OCI-LY3 (cell line): ENCODE results near the gene CAMK2G.

Experiments used
- H2AFZ ChIP-seq: fragments of 200-600, 300-600 bp; shearing (Covaris generic); 2 replicates; pipeline ENCODE4 v1.6.0; 2014; ENCODE audit warnings: antibody characterized with exemption, low read depth, low read length
- H3K27ac ChIP-seq: fragments of 200-600, 300-600 bp; sonication (generic); 2 replicates; pipeline ENCODE4 v1.5.1; 2014; ENCODE audit warnings: mild to moderate bottlenecking, low read length, moderate library complexity, mixed read lengths
- H3K27me3 ChIP-seq: fragments of 200-600, 300-600 bp; sonication (generic); 2 replicates; pipeline ENCODE4 v1.6.1; 2014; ENCODE audit warnings: low read depth, low read length, mixed read lengths
- H3K36me3 ChIP-seq: fragments of 200-600, 300-600 bp; sonication (generic); replicated peaks from 2 replicates; pipeline ENCODE3; 2014; ENCODE audit warnings: low read depth, low read length, mixed read lengths
- H3K4me1 ChIP-seq: fragments of 300-600, 200-600 bp; sonication (generic); 2 replicates; pipeline ENCODE4 v1.6.1; 2014; ENCODE audit warnings: low read length, mixed read lengths
- H3K4me2 ChIP-seq: fragments of 200-600, 300-600 bp; sonication (generic); 2 replicates; pipeline ENCODE4 v1.6.1; 2014; ENCODE audit warnings: low read length, mixed read lengths
- H3K4me3 ChIP-seq: fragments of 300-600, 200-600 bp; sonication (generic); 2 replicates; pipeline ENCODE4 v1.5.1; 2014; ENCODE audit warnings: antibody characterized with exemption, mild to moderate bottlenecking, low read length, moderate library complexity
- H3K79me2 ChIP-seq: fragments of 300-600, 200-600 bp; shearing (Covaris generic); 2 replicates; pipeline ENCODE4 v1.6.1; 2014; ENCODE audit warnings: mild to moderate bottlenecking, low read length, mixed read lengths
- H3K9ac ChIP-seq: fragments of 300-600, 200-600 bp; shearing (Covaris generic); 2 replicates; pipeline ENCODE4 v1.6.0; 2014; ENCODE audit warnings: mild to moderate bottlenecking, low read length, moderate library complexity
- H3K9me3 ChIP-seq: fragments of 200-600, 300-600 bp; shearing (Covaris generic); 2 replicates; pipeline ENCODE4 v1.6.1; 2014; ENCODE audit warnings: low read length, mixed read lengths; ENCODE audit not compliant: insufficient read depth
- H4K20me1 ChIP-seq: fragments of 200-600, 300-600 bp; sonication (generic); 2 replicates; pipeline ENCODE4 v1.6.1; 2016; ENCODE audit warnings: low read length, mixed read lengths; ENCODE audit not compliant: insufficient read depth
- CTCF ChIP-seq: fragments of 200-600, 300-600 bp; sonication (generic); IDR thresholded peaks from 2 replicates; pipeline ENCODE4 v1.5.1; 2014; ENCODE audit warnings: antibody characterized with exemption, low read length, low read depth
- EZH2phosphoT487 ChIP-seq: fragments of 200-600 bp; shearing (Covaris generic); IDR thresholded peaks from 2 replicates; pipeline ENCODE4 v1.6.1; 2018; ENCODE audit warnings: antibody characterized with exemption, mixed run types, low read depth

The CAMK2G gene

GRCh38 chr10:73917566-73918305 lies 43.4 kb upstream of the CAMK2G start:
- Histone ChIP-seq H3K9ac (no peak overlapping the region), H4K20me1 (no peaks in the 10 kb centered on the region), H2AFZ (no peak overlapping the region), H3K27ac (no peak overlapping the region), H3K27me3 (no peaks in the 10 kb centered on the region), H3K4me1 (peaks cover 15% of the 10 kb centered on the region), H3K79me2 (no peaks in the 10 kb centered on the region), H3K9me3 (no peaks in the 10 kb centered on the region), H3K36me3 (no peaks in the 10 kb centered on the region), H3K4me3 (no peak overlapping the region), H3K4me2 (no peak overlapping the region)
- TF ChIP-seq CTCF (no peak), EZH2phosphoT487 (no peak)

DNA sequence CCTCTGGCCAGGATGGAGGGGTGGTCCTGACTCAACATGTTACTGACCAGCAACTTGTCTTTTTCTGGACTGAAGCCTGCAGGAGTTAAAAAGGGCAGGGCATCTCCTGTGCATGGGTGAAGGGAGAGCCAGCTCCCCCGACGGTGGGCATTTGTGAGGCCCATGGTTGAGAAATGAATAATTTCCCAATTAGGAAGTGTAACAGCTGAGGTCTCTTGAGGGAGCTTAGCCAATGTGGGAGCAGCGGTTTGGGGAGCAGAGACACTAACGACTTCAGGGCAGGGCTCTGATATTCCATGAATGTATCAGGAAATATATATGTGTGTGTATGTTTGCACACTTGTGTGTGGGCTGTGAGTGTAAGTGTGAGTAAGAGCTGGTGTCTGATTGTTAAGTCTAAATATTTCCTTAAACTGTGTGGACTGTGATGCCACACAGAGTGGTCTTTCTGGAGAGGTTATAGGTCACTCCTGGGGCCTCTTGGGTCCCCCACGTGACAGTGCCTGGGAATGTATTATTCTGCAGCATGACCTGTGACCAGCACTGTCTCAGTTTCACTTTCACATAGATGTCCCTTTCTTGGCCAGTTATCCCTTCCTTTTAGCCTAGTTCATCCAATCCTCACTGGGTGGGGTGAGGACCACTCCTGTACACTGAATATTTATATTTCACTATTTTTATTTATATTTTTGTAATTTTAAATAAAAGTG lies 42.6 kb upstream of the CAMK2G start:
- no peaks in the 10 kb centered on the region for H3K36me3 ChIP-seq
- TF ChIP-seq CTCF (no peak), EZH2phosphoT487 (no peak)
- no peak overlapping the region for H2AFZ ChIP-seq
- no peak overlapping the region for H3K9ac ChIP-seq
- H3K4me2 ChIP-seq: no peak overlapping the region
- no peaks in the 10 kb centered on the region for H3K27me3 ChIP-seq
- H3K27ac ChIP-seq: no peak overlapping the region
- H3K4me3 ChIP-seq: no peak overlapping the region
- H3K4me1 ChIP-seq: peaks cover 15% of the 10 kb centered on the region
- no peaks in the 10 kb centered on the region for H3K79me2 ChIP-seq
- H4K20me1 ChIP-seq: no peaks in the 10 kb centered on the region
- H3K9me3 ChIP-seq: no peaks in the 10 kb centered on the region

- Histone ChIP-seq H3K4me1 (peaks cover 15% of the 10 kb centered on the region), H3K9ac (no peak overlapping the region), H3K4me2 (no peak overlapping the region), H3K79me2 (no peaks in the 10 kb centered on the region), H3K27ac (no peak overlapping the region), H2AFZ (no peak overlapping the region), H3K36me3 (no peaks in the 10 kb centered on the region), H4K20me1 (no peaks in the 10 kb centered on the region), H3K27me3 (no peaks in the 10 kb centered on the region), H3K4me3 (no peak overlapping the region), H3K9me3 (no peaks in the 10 kb centered on the region)
- TF ChIP-seq CTCF (no peak), EZH2phosphoT487 (no peak)
Measured at GRCh38 chr10:73915206-73915851, 41.0 kb upstream of the CAMK2G start.

- no peaks in the 10 kb centered on the region for H4K20me1 ChIP-seq
- no peak overlapping the region for H3K4me2 ChIP-seq
- no peak overlapping the region for H3K9ac ChIP-seq
- no peaks in the 10 kb centered on the region for H3K79me2 ChIP-seq
- no peaks in the 10 kb centered on the region for H3K36me3 ChIP-seq
- peaks cover 20% of the 10 kb centered on the region for H3K4me1 ChIP-seq
- H3K27me3 ChIP-seq: no peaks in the 10 kb centered on the region
- no peak overlapping the region for H3K27ac ChIP-seq
- H3K9me3 ChIP-seq: no peaks in the 10 kb centered on the region
- H3K4me3 ChIP-seq: no peak overlapping the region
- TF ChIP-seq CTCF (no peak), EZH2phosphoT487 (no peak)
- H2AFZ ChIP-seq: no peak overlapping the region
Measured at GRCh38 chr10:73914036-73914435, 39.7 kb upstream of the CAMK2G start.
